IPS-18c (cell line): ENCODE measurements around the gene HMBS.
"Not testable (repeated sequence)": the region's sequence is repeated elsewhere in the genome, so short reads cannot be mapped to it uniquely, and the experiment has no call there.

Experiments used
- H3K4me3 ChIP-seq: 2 replicates; pipeline ENCODE4 v1.7.0; 2013; ENCODE audit warnings: low read depth, mild to moderate bottlenecking, low read length, moderate library complexity; ENCODE audit not compliant: insufficient read depth
- H3K9me3 ChIP-seq: one replicate; pipeline ENCODE4 v1.6.1; 2013; ENCODE audit warnings: mild to moderate bottlenecking, low read length, moderate library complexity; ENCODE audit not compliant: control insufficient read depth, insufficient read depth

HMBS gene

DNA sequence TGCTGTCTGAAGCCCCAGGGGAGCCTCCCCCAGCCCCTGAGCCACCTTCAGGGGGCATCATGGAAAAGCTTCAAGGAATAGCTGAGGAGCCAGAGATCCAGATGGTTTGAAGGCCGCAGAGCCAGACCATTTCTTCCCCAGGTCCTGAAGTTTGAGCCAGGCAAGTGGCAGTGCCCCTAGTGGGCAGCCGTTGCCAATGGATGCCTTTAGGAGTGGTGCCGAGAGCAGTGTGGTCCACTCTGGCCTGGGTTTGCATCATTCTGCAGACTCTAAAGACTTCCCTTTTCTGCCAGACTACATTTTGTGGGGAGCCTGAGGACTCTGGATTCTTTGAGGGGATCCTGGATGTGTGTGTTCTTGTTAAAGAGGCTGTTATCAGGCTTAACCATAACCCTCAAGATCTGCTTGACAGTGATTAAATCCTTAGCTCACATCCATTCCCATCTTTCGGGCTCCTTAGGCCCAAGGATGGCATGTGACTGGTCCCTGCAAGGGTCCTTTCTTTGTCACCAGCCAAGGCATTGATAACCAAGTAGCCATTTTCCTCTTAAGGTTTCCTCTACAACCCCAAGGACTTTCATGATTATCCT is 49.8 kb downstream of the HMBS start:
- H3K9me3 ChIP-seq, result peaks cover 2% of the 10 kb centered on the region

DNA sequence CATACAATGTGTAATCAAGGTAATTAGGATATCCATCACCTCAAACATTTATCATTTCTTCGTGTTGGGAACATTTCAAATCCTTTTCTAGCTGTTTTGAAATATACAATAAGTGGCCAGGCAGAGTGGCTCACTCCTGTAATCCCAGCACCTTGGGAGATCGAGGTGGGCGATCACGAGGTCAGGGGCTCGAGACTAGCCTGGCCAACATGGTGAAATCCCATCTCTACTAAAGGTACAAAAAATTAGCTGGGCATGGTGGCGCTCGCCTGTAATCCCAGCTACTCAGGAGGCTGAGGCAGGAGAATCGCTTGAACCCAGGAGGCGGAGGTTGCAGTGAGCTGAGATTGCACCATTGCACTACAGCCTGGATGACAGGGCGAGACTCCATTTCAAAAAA is 54.6 kb downstream of the HMBS start:
- H3K9me3 ChIP-seq, H3K4me3 ChIP-seq: not testable (repeated sequence)

More for the DNA sequence above, 49.8 kb downstream of the HMBS start:
- H3K4me3 ChIP-seq, result no peak overlapping the region
